ENCODE measurements around the gene BDKRB1.

DNA sequence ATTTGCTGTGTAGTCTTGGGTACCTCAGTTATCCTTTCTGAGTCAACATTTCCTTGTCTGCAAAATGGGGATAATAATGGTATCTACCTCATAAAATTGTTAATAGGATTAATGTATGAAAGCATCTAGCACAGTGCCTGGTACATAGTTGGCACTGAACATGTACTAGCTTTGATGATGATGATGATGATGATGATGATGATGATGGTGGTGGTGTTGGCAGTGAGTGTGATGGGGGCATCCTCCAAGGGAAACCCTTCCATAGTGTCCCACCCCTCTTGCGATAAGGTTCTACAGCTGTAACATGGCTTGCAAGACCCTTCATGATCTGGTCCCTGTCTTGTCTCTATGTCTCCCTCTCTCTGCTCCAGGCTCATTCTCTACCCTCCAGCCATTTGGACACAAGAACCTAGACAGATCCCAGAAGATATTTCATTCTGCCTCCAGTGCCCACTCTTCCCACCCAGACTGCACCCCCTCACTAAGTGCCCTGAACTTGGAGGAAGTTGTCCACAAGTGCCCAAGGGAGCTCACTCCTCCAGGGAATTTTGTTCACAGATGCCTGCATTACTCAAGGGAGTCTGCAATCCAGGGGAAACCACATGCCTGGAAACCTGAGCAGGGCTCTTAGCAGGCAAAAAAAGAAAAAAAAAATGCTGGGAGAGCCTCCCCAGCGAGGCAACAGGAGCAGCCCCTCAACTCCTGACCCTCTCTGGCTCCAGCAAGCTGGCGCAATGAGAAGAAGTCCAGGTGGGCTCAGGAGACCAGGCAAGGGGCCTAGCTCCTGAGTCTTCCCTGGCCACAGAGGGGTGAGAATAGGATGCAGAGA is 10.1 kb upstream of the BDKRB1 start:
- TF ChIP-seq, protein P1, sequence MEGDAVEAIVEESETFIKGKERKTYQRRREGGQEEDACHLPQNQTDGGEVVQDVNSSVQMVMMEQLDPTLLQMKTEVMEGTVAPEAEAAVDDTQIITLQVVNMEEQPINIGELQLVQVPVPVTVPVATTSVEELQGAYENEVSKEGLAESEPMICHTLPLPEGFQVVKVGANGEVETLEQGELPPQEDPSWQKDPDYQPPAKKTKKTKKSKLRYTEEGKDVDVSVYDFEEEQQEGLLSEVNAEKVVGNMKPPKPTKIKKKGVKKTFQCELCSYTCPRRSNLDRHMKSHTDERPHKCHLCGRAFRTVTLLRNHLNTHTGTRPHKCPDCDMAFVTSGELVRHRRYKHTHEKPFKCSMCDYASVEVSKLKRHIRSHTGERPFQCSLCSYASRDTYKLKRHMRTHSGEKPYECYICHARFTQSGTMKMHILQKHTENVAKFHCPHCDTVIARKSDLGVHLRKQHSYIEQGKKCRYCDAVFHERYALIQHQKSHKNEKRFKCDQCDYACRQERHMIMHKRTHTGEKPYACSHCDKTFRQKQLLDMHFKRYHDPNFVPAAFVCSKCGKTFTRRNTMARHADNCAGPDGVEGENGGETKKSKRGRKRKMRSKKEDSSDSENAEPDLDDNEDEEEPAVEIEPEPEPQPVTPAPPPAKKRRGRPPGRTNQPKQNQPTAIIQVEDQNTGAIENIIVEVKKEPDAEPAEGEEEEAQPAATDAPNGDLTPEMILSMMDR (IDR thresholded peaks at IDR 0.05): no peak
- TF ChIP-seq ZNF317 (CRISPR knock-in tag; IDR thresholded peaks at IDR 0.05; ENCODE audit: borderline replicate concordance, low read depth) (no peak), ZBTB43 (CRISPR knock-in tag; IDR thresholded peaks at IDR 0.05) (no peak), ELF4 (CRISPR knock-in tag; IDR thresholded peaks at IDR 0.05; ENCODE audit: low read depth) (no peak), ATF3 (CRISPR knock-in tag; conservative IDR thresholded peaks at IDR 0.05) (no peak), PRDM15 (CRISPR knock-in tag; IDR thresholded peaks at IDR 0.05) (no peak), E2F1 (CRISPR knock-in tag; IDR thresholded peaks at IDR 0.05) (no peak), ZBTB21 (CRISPR knock-in tag; IDR thresholded peaks at IDR 0.05; ENCODE audit: borderline replicate concordance) (no peak), NFATC4 (CRISPR knock-in tag; IDR thresholded peaks at IDR 0.05) (no peak)
- TF ChIP-seq, protein P2, sequence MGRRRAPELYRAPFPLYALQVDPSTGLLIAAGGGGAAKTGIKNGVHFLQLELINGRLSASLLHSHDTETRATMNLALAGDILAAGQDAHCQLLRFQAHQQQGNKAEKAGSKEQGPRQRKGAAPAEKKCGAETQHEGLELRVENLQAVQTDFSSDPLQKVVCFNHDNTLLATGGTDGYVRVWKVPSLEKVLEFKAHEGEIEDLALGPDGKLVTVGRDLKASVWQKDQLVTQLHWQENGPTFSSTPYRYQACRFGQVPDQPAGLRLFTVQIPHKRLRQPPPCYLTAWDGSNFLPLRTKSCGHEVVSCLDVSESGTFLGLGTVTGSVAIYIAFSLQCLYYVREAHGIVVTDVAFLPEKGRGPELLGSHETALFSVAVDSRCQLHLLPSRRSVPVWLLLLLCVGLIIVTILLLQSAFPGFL (CRISPR knock-in tag; IDR thresholded peaks at IDR 0.05; ENCODE audit: borderline replicate concordance): no peak

All from WTC11 (cell line).